ENCODE data around the gene TMEM175.

DNA sequence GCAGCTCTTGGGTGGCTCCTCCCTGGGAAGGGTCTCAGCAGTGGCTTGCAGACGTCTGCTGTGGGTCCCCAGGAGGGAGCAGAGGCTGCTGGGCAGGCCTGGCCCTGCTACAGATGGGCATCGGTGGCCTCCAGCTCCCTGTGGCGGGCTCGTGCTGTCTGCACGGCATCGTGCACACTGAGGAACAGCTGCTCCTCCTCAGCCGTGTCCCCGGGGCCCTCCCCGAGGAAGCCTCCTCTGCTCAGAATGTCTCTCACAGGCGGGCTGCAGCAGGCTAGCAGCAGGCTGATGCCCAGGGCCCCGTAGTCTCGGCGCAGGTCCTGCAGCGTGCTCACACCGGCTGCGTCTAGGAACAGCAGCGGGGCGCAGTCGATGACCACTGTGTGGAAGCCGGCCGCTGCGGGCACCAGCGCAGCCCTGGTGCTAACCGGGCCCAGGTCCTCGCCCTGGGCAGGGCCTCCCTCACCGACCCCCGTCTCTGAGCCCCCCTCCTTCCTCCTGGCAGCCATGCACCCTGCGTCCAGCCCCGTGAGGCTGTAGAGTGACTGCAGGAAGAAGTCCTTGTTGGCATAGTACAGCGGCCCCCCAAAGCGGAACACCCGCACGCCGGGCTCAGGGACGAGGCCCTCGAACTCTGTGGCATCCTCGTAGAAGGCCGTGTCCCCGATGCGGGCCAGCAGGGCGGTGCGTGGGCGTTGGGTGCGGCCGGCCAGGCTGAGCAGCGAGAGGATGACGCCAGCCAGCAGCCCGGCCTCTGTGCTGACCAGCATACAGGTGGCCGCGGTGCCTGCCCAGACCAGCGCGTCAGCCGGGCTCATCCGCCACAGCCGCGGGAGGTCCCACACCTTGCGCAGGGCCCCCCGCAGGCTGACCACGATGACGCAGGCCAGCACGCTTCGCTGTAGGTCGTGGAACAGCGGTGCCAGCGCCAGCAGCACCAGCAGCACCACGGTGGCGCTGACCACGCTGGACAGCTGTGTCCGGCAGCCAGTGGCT is 56.8 kb downstream of the TMEM175 start:
- TF ChIP-seq, protein P1, sequence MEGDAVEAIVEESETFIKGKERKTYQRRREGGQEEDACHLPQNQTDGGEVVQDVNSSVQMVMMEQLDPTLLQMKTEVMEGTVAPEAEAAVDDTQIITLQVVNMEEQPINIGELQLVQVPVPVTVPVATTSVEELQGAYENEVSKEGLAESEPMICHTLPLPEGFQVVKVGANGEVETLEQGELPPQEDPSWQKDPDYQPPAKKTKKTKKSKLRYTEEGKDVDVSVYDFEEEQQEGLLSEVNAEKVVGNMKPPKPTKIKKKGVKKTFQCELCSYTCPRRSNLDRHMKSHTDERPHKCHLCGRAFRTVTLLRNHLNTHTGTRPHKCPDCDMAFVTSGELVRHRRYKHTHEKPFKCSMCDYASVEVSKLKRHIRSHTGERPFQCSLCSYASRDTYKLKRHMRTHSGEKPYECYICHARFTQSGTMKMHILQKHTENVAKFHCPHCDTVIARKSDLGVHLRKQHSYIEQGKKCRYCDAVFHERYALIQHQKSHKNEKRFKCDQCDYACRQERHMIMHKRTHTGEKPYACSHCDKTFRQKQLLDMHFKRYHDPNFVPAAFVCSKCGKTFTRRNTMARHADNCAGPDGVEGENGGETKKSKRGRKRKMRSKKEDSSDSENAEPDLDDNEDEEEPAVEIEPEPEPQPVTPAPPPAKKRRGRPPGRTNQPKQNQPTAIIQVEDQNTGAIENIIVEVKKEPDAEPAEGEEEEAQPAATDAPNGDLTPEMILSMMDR (IDR thresholded peaks at IDR 0.05), result no peak
- TF ChIP-seq POLR2A (IDR thresholded peaks at IDR 0.05), result no peak
- TF ChIP-seq POLR2AphosphoS5 (IDR thresholded peaks at IDR 0.05), result no peak

Data from prostate gland (tissue), 2 donors.